Subcutaneous abdominal adipose tissue (tissue), 5 donors: ENCODE measurements around the gene PPP2R5C.
A peak's percentile ranks its signal among the peaks of the same experiment; 100 is the strongest.
"Not testable (repeated sequence)": the region's sequence is repeated elsewhere in the genome, so short reads cannot be mapped to it uniquely, and the experiment has no call there.

Experiments
- H3K27ac ChIP-seq: one replicate; pipeline ENCODE4 v1.7.0; 2013; ENCODE audit warnings: low read depth, mild to moderate bottlenecking, inconsistent platforms, low read length, moderate library complexity
- H3K27me3 ChIP-seq, 5 donors: one replicate each; pipeline ENCODE4 v1.7.0; 2013; ENCODE audit warnings: low read length in 5 of 5, inconsistent platforms in 1 of 5; ENCODE audit not compliant: control insufficient read depth in 5 of 5, insufficient read depth in 4 of 5
- H3K36me3 ChIP-seq, 5 donors: one replicate each; pipeline ENCODE4 v1.7.0; 2013; ENCODE audit warnings: low read length in 5 of 5; ENCODE audit not compliant: control insufficient read depth in 5 of 5, insufficient read depth in 5 of 5
- H3K4me1 ChIP-seq, 5 donors: one replicate each; pipeline ENCODE4 v1.7.0; 2013; ENCODE audit warnings: low read length in 5 of 5, mild to moderate bottlenecking in 3 of 5, moderate library complexity in 1 of 5; ENCODE audit not compliant: control insufficient read depth in 5 of 5, insufficient read depth in 5 of 5
- H3K4me3 ChIP-seq, 5 donors: one replicate each; pipeline ENCODE4 v1.7.0; 2013; ENCODE audit warnings: low read length in 5 of 5, low read depth in 1 of 5
- H3K9ac ChIP-seq, 5 donors: one replicate each; pipeline ENCODE4 v1.7.0; 2013; ENCODE audit warnings: low read length in 5 of 5, mild to moderate bottlenecking in 4 of 5, moderate library complexity in 3 of 5
- H3K9me3 ChIP-seq, 5 donors: one replicate each; pipeline ENCODE4 v1.7.0; 2013; ENCODE audit warnings: low read length in 5 of 5; ENCODE audit not compliant: control insufficient read depth in 5 of 5
- donor health status: healthy.
- donor health status: healthy.
- donor health status: healthy.
- donor health status: healthy.
- donor health status: healthy.

The PPP2R5C gene

GRCh38 chr14:101744382-101744781 is 17.1 kb upstream of the PPP2R5C start:
- H3K9me3 ChIP-seq, result not testable (repeated sequence)

GRCh38 chr14:101749756-101750155 is 11.8 kb upstream of the PPP2R5C start:
- not testable (repeated sequence) for H3K4me3 ChIP-seq, H3K36me3 ChIP-seq, H3K9ac ChIP-seq, H3K27ac ChIP-seq, H3K9me3 ChIP-seq, H3K4me1 ChIP-seq
- H3K27me3 ChIP-seq, result peaks cover 0 to 12% (median 0%) of the 10 kb centered on the region in 5 donors

More at GRCh38 chr14:101744382-101744781, 17.1 kb upstream of the PPP2R5C start:
- not testable (repeated sequence) for H3K27me3 ChIP-seq, H3K36me3 ChIP-seq, H3K9ac ChIP-seq, H3K27ac ChIP-seq, H3K4me1 ChIP-seq, H3K4me3 ChIP-seq

- Histone ChIP-seq H3K4me1 (peaks cover 0 to 3% (median 2%) of the 10 kb centered on the region in 5 donors), H3K36me3 (no peaks in the 10 kb centered on the region), H3K27me3 (peaks cover 0 to 18% (median 0%) of the 10 kb centered on the region in 5 donors), H3K9me3 (no peaks in the 10 kb centered on the region), H3K9ac (no peak overlapping the region), H3K27ac (no peak overlapping the region), H3K4me3 (no peak overlapping the region)
Measured at GRCh38 chr14:101754893-101755292, 6.6 kb upstream of the PPP2R5C start.

- Histone ChIP-seq H3K4me1 (peaks cover 0 to 6% (median 5%) of the 10 kb centered on the region in 5 donors), H3K27ac (no peak overlapping the region), H3K36me3 (no peaks in the 10 kb centered on the region), H3K9me3 (no peaks in the 10 kb centered on the region), H3K9ac (no peak overlapping the region), H3K27me3 (peaks cover 0 to 12% (median 0%) of the 10 kb centered on the region in 5 donors), H3K4me3 (no peak overlapping the region)
Measured at GRCh38 chr14:101755591-101756324, 5.8 kb upstream of the PPP2R5C start.

- H3K27me3 ChIP-seq, result peaks cover 0 to 10% (median 0%) of the 10 kb centered on the region in 5 donors
- no peak overlapping the region for H3K4me3 ChIP-seq
- H3K9ac ChIP-seq, result no peak overlapping the region
- H3K9me3 ChIP-seq, result no peaks in the 10 kb centered on the region
- H3K36me3 ChIP-seq, result no peaks in the 10 kb centered on the region
- no peak overlapping the region for H3K27ac ChIP-seq
- H3K4me1 ChIP-seq, result peaks cover 0 to 11% (median 8%) of the 10 kb centered on the region in 5 donors
Measured at GRCh38 chr14:101757064-101757838, 4.3 kb upstream of the PPP2R5C start.

GRCh38 chr14:101757839-101758211 is 3.7 kb upstream of the PPP2R5C start:
- H3K4me1 ChIP-seq, result peaks cover 0 to 16% (median 13%) of the 10 kb centered on the region in 5 donors
- H3K36me3 ChIP-seq, result no peaks in the 10 kb centered on the region
- H3K27ac ChIP-seq, result no peak overlapping the region
- peaks cover 0 to 10% (median 0%) of the 10 kb centered on the region in 5 donors for H3K27me3 ChIP-seq
- H3K4me3 ChIP-seq, result no peak overlapping the region
- no peaks in the 10 kb centered on the region for H3K9me3 ChIP-seq
- H3K9ac ChIP-seq, result no peak overlapping the region

- H3K4me3 ChIP-seq, result no peak overlapping the region
- H3K9me3 ChIP-seq, result no peaks in the 10 kb centered on the region
- H3K9ac ChIP-seq, result no peak overlapping the region
- peaks cover 0 to 10% (median 0%) of the 10 kb centered on the region in 5 donors for H3K27me3 ChIP-seq
- peaks cover 0 to 18% (median 14%) of the 10 kb centered on the region in 5 donors for H3K4me1 ChIP-seq
- H3K27ac ChIP-seq, result no peak overlapping the region
- H3K36me3 ChIP-seq, result peaks cover 0 to 6% (median 2%) of the 10 kb centered on the region in 5 donors
Measured at GRCh38 chr14:101758913-101759593, 2.5 kb upstream of the PPP2R5C start.

GRCh38 chr14:101760138-101761011 is 1.1 kb upstream of the PPP2R5C start:
- peak overlapping the region in 1 of 5 donors; percentile 19 for H3K9ac ChIP-seq
- peaks cover 4 to 10% (median 7%) of the 10 kb centered on the region in 5 donors for H3K36me3 ChIP-seq
- H3K27me3 ChIP-seq, result peaks cover 0 to 4% (median 0%) of the 10 kb centered on the region in 5 donors
- H3K4me1 ChIP-seq, result peaks cover 0 to 18% (median 14%) of the 10 kb centered on the region in 5 donors
- peak overlapping the region; percentile 23 to 61 (median 54) for H3K4me3 ChIP-seq
- H3K9me3 ChIP-seq, result no peaks in the 10 kb centered on the region
- peak overlapping the region; percentile 26 for H3K27ac ChIP-seq

- Histone ChIP-seq H3K4me3 (peak overlapping the region; percentile 38 to 71 (median 69)), H3K4me1 (peaks cover 0 to 18% (median 14%) of the 10 kb centered on the region in 5 donors), H3K36me3 (peaks cover 7 to 20% (median 10%) of the 10 kb centered on the region in 5 donors), H3K27me3 (no peaks in the 10 kb centered on the region), H3K9me3 (no peaks in the 10 kb centered on the region), H3K9ac (peak overlapping the region in 4 of 5 donors; percentile 62 to 80 (median 72)), H3K27ac (no peak overlapping the region)
Measured at GRCh38 chr14:101761881-101762529, 496 bp downstream of the PPP2R5C start.
